Mononuclear cell (primary cell): ENCODE results near the gene CACNA2D3. TPM values are rescaled to one million over a fixed set of nuclear protein-coding genes. Genes with fewer than 3 reads are reported as not detected.

Experiments used
- H3K27me3 ChIP-seq: 2 replicates; pipeline ENCODE4 v1.6.0; 2011; ENCODE audit warnings: low read length, control low read depth; ENCODE audit not compliant: insufficient read depth
- H3K4me1 ChIP-seq: 2 replicates; pipeline ENCODE4 v1.5.1; 2011; ENCODE audit warnings: mild to moderate bottlenecking, low read length, control low read depth; ENCODE audit not compliant: insufficient read depth
- H3K4me3 ChIP-seq: 2 replicates; pipeline ENCODE4 v1.5.1; 2011; ENCODE audit warnings: mild to moderate bottlenecking, low read length, moderate library complexity
- H3K9me3 ChIP-seq: 2 replicates; pipeline ENCODE4 v1.5.1; 2011; ENCODE audit warnings: low read depth, mild to moderate bottlenecking, control low read depth, low read length
- total RNA-seq: library from RNA; depleted of rRNA; stranded (reverse); fragments of >200 nt; gene quantifications from one replicate; pipeline ENCODE4 v1.2.3, GENCODE V29; 2012

The CACNA2D3 gene
- total RNA-seq, 1 donor: 2.0 TPM

DNA sequence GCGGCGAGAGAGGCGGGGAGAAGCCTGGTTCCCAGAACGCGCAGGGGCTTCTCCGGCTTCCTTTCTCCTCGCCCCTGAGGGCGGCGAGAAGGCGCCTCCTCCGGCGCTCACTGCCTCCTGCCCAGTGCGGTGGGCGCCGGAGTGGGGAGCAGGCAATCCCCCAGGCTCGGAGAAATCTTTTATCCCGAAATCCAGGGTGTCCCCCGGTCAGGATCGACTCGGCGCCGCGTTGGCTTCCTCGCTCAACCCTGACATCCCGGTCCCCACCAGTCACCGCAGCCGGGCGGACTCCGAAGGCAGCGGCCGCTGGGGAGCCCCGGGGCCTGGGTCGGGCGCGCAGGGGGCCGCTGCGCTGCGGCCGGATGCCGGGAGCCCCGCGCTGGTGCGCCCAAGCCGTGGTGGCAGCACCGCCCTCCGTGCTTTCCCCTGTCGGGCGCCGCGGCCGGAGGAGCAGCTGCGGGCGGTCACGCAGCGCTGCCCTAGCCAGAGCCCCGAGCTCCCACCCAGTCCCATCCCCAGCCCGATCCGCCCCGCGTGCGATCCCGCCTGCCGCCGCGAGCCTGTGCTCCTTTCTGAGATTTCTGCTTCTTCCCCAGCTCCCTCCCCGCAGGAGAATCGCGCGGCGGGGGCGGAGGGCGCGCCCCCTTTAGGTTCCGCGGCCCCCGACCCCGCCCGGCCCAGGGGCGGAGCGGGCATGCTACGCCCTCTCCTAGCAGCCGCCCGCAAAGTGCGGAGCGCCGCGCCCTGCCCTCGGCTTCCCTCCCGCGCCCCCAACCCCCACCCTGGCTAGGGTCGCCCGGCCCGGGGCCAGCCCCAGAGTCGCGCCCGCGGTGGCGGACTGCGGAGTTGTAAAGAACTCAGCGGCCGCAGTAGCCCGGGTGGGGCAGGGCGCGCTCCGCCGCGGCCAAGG, 683 bp upstream of the CACNA2D3 start:
- H3K4me3 ChIP-seq: no peak overlapping the region
- H3K27me3 ChIP-seq: peaks cover 57% of the 10 kb centered on the region
- H3K4me1 ChIP-seq: no peaks in the 10 kb centered on the region
- no peaks in the 10 kb centered on the region for H3K9me3 ChIP-seq

GRCh38 chr3:54123003-54123775, 837 bp downstream of the CACNA2D3 start:
- Histone ChIP-seq H3K27me3 (peaks cover 65% of the 10 kb centered on the region), H3K4me3 (no peak overlapping the region), H3K4me1 (no peaks in the 10 kb centered on the region), H3K9me3 (no peaks in the 10 kb centered on the region)

DNA sequence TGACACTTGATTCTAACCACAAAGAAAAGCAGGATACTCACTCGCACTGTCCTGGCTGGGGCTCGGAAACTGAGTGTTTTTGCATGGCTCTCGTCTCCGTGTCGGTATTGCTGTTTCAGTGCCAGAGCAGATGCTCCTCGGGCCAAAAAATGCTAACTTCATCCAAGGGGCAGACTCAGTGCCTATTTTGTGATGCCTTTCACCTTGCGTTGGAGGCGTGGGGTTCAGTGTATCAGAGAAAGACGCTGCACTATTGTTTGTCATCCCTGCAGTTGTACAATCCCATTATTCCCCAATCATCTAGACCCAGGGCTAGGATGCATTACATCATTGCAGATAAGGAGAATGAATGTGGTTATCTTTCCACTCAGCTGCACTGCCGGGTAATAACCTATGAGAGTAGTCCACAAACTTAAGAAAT, 1.4 kb downstream of the CACNA2D3 start:
- Histone ChIP-seq H3K27me3 (peaks cover 65% of the 10 kb centered on the region), H3K4me3 (no peak overlapping the region), H3K4me1 (no peaks in the 10 kb centered on the region), H3K9me3 (no peaks in the 10 kb centered on the region)

DNA sequence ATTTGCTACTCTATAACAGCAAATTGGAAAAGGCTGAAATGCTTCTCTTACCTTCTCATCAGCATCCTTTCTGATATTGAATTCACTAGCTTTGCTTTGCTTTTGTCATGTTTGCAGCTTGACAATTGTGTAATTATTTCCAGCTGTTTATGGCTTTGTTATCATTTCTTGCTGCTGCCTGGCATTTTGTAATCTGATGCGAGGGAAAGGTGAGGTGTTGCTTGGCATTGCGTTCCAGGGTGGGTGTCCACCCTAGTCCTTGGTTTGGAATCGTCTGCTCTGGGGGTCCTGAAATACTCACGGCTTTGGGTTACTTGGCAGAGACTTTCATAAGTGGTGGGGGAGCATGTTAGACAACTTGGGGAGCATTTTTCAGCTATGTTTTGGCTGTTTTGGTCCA, 2.9 kb downstream of the CACNA2D3 start:
- Histone ChIP-seq H3K4me3 (no peak overlapping the region), H3K4me1 (no peaks in the 10 kb centered on the region), H3K9me3 (no peaks in the 10 kb centered on the region), H3K27me3 (peaks cover 53% of the 10 kb centered on the region)

DNA sequence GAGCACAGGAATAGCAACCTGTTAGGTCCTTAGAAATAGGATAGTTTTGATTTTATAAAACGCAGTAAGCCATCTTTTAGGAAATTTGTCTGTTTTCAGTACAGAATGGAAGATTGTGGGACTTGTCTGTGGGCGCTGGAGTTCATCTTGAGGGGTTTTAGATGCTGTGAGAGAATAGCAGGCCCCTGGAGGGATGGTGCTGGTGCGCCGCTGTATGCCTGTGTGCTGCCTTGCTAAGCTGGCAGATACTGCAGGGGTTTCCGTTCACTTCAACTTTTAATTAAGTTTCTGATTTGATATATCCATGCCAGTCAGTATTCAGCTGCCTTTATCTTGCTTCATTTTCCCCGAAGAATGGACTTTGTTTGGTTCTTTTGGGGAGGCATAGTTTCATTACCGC, 4.2 kb downstream of the CACNA2D3 start:
- H3K4me3 ChIP-seq: no peak overlapping the region

DNA sequence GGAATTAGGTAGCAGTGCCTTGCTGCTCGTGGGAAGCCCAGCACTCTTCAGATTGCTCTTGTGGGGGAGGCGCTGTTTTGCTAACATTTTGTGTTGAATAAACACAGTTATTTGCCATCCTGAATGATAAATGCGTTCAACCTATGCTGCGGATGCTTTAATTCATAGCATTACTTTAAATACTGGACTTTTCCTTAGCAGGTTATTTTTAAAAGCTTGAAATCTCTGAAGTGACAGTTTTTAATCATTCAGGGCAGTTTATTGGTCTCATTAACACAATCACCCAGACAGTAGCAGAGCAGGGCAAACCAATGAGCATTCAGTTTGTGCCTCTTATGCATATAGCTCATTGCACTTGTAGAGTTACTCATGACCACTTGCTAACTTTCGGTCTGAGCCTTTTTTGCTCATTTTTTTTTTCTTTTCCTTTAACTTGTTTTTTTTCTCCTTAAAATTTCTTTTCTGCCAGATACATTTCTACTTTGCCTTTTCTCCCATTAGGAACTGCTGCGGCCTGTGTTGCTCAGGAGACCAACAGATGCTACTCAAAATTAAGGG, 5.2 kb downstream of the CACNA2D3 start:
- Histone ChIP-seq H3K9me3 (no peaks in the 10 kb centered on the region), H3K4me1 (no peaks in the 10 kb centered on the region), H3K4me3 (no peak overlapping the region), H3K27me3 (peaks cover 46% of the 10 kb centered on the region)

More for the DNA sequence above, 4.2 kb downstream of the CACNA2D3 start:
- Histone ChIP-seq H3K9me3 (no peaks in the 10 kb centered on the region), H3K27me3 (peaks cover 46% of the 10 kb centered on the region), H3K4me1 (no peaks in the 10 kb centered on the region)

DNA sequence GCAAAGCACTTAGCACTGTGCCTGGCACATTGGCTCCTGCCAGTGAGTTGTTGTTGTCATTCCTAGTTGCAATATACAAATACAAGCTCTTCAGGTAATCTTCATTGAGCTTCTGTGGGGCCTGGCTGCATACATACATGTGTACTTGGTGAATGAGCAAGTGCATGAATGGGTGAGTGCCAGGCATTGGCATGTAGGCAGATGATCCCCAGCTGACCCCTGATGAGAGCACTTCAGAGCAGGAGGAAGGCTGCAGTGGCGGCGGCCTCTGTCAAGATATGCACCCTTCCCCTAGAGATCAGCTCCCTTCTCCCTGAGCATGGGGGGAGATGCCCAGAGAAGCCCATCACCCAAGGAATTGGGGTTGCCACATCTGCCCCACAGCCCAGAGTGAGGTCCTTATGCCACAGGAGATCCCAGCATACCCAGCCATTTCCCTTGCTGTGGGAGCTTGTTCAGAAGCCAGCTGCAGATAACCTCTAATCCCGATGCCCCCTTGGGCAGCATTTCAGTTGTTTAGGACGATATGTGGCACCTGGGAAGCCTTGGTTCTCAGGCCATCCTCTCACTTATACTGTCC, 8.8 kb downstream of the CACNA2D3 start:
- H3K4me3 ChIP-seq: no peak overlapping the region
- H3K4me1 ChIP-seq: no peaks in the 10 kb centered on the region
- H3K9me3 ChIP-seq: no peaks in the 10 kb centered on the region
- H3K27me3 ChIP-seq: peaks cover 14% of the 10 kb centered on the region

- H3K27me3 ChIP-seq: peaks cover 6% of the 10 kb centered on the region
- H3K4me1 ChIP-seq: no peaks in the 10 kb centered on the region
- no peaks in the 10 kb centered on the region for H3K9me3 ChIP-seq
- no peak overlapping the region for H3K4me3 ChIP-seq
These were observed 9.5 kb downstream of the CACNA2D3 start for GRCh38 chr3:54131890-54132289.

GRCh38 chr3:54132685-54133084, 10.3 kb downstream of the CACNA2D3 start:
- Histone ChIP-seq H3K27me3 (peaks cover under 1% of the 10 kb centered on the region), H3K9me3 (no peaks in the 10 kb centered on the region), H3K4me1 (no peaks in the 10 kb centered on the region), H3K4me3 (no peak overlapping the region)

- Histone ChIP-seq H3K4me3 (no peak overlapping the region), H3K9me3 (no peaks in the 10 kb centered on the region), H3K27me3 (no peaks in the 10 kb centered on the region), H3K4me1 (no peaks in the 10 kb centered on the region)
These were observed 10.8 kb downstream of the CACNA2D3 start for GRCh38 chr3:54133196-54133595.

- H3K27me3 ChIP-seq: no peaks in the 10 kb centered on the region
- H3K4me1 ChIP-seq: no peaks in the 10 kb centered on the region
- H3K9me3 ChIP-seq: no peaks in the 10 kb centered on the region
- no peak overlapping the region for H3K4me3 ChIP-seq
These were observed 11.8 kb downstream of the CACNA2D3 start for GRCh38 chr3:54134155-54134554.

DNA sequence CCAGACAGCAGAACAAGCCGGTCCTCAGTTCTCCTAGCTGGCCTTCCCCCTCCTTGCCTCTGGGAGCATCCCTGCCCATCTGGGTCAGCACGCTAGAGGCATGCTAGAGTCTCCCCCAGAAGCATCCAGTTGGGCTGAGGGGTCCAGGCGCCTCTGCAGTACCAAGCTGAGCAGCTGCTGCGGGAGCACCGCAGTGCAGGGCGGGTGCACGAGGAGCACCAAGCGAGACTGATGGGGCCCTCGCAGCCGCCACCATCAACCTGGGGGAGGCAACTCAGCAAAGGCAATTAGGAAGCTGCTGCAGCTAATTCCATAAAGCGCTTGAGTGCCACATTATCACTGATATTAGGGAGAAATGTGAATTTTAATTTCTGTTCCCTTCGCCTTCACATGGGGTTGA, 12.4 kb downstream of the CACNA2D3 start:
- no peaks in the 10 kb centered on the region for H3K27me3 ChIP-seq
- no peak overlapping the region for H3K4me3 ChIP-seq
- no peaks in the 10 kb centered on the region for H3K4me1 ChIP-seq
- H3K9me3 ChIP-seq: no peaks in the 10 kb centered on the region

- no peaks in the 10 kb centered on the region for H3K27me3 ChIP-seq
- no peaks in the 10 kb centered on the region for H3K4me1 ChIP-seq
- no peaks in the 10 kb centered on the region for H3K9me3 ChIP-seq
- H3K4me3 ChIP-seq: no peak overlapping the region
These were observed 15.0 kb downstream of the CACNA2D3 start for GRCh38 chr3:54137311-54137710.

DNA sequence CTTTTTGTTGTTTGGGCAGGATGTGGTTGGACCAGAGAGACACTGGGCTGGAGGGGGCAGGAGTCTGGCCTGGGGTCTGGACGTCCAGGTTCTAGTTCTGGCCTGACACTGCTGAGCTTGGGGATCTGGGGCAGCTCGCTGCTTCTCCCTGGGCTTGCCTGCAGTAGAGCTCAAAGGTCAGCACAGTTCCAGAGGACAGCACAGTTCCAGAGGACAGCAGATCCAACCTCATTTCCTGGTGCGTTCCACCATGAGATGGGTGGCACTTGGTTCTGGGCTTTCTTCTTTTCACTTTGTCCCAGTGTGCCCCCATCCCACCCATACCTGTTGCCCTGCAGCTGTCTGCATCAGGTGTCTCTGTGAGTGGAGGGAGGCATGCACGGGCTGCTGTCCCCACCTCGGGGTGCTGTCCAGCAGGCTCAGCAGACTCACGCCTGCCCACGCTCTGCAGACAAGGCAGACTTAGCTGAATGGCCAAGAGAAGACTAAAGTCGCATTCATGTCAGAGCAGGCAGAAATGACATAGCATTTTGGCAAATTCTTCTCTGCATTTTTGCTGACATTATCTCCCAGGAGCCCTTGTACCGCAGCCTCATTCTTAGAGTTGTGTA, 16.7 kb downstream of the CACNA2D3 start:
- Histone ChIP-seq H3K9me3 (no peaks in the 10 kb centered on the region), H3K4me1 (no peaks in the 10 kb centered on the region), H3K4me3 (no peak overlapping the region), H3K27me3 (peaks cover under 1% of the 10 kb centered on the region)
